ENCODE results near the gene TTPAL. TPM values are rescaled to one million over a fixed set of nuclear protein-coding genes. Genes with fewer than 3 reads are reported as not detected.

Gene TTPAL
- total and polyA plus RNA-seq, 2 donors (not counting 1 experiment from before 2014, with no cell fraction given): 11.9 to 12.6 TPM

DNA sequence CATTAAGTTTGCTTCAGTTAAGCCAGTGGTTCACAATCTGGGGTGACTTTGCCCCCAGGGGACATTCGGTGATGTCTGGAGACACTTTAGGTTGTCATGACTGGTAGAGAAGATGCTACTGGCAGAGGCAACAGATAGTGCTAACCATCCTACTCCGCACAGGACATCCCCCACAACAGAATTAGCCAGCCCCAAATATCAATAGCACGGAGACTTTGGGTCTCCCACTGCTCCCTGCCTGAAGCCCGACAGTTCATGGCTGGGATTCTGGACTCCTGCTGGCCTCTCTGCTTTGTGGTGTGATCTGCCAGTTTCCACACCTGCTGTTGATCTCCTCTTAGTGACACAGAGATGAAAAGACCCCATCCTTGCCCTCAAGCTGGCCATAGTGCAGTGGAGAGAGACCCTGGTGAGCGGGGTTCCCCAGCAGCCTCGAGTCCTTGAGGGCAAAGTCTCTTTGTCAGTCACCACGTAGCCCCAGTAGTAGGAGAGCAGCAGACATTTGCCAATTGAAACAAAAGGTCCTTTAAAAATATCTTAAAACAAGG is 24.7 kb upstream of the TTPAL start:
- no peaks in the 10 kb centered on the region for H4K20me1 ChIP-seq (ENCODE audit: control insufficient read depth, extremely low read depth, insufficient read depth, low read length)
- no peak overlapping the region for H2AFZ ChIP-seq (ENCODE audit: low read length)
- no peak for DNase-seq (ENCODE audit: low read depth in 2 of 2)
- H3K27ac ChIP-seq (ENCODE audit: insufficient read depth, low read length): no peak overlapping the region
- H3K9ac ChIP-seq (ENCODE audit: insufficient read depth, low read length): no peak overlapping the region
- no peak overlapping the region for H3K4me2 ChIP-seq (ENCODE audit: extremely low read depth, insufficient read depth, low read length)
- no peaks in the 10 kb centered on the region for H3K79me2 ChIP-seq (ENCODE audit: control insufficient read depth, insufficient read depth, low read length)
- TF ChIP-seq EZH2 (IDR thresholded peaks at IDR 0.05; ENCODE audit: low read length, missing control alignments): no peak
- TF ChIP-seq, protein P1, sequence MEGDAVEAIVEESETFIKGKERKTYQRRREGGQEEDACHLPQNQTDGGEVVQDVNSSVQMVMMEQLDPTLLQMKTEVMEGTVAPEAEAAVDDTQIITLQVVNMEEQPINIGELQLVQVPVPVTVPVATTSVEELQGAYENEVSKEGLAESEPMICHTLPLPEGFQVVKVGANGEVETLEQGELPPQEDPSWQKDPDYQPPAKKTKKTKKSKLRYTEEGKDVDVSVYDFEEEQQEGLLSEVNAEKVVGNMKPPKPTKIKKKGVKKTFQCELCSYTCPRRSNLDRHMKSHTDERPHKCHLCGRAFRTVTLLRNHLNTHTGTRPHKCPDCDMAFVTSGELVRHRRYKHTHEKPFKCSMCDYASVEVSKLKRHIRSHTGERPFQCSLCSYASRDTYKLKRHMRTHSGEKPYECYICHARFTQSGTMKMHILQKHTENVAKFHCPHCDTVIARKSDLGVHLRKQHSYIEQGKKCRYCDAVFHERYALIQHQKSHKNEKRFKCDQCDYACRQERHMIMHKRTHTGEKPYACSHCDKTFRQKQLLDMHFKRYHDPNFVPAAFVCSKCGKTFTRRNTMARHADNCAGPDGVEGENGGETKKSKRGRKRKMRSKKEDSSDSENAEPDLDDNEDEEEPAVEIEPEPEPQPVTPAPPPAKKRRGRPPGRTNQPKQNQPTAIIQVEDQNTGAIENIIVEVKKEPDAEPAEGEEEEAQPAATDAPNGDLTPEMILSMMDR (conservative IDR thresholded peaks at IDR 0.05 in 1 of 2, IDR thresholded peaks at IDR 0.05 in 1 of 2; ENCODE audit: low read depth in 1 of 2, low read length in 2 of 2): no peak
- no peaks in the 10 kb centered on the region for H3K4me1 ChIP-seq (ENCODE audit: control insufficient read depth, extremely low read depth, insufficient read depth, low read length)
- peaks cover 4% of the 10 kb centered on the region for H3K27me3 ChIP-seq (ENCODE audit: control insufficient read depth, insufficient read depth, low read length)
- H3K4me3 ChIP-seq (replicated peaks in 1 of 4; ENCODE audit: control extremely low read depth in 1 of 4, insufficient read depth in 1 of 4, low read depth in 3 of 4, low read length in 4 of 4): no peak overlapping the region
- H3K36me3 ChIP-seq (ENCODE audit: control insufficient read depth, insufficient read depth, low read length): no peaks in the 10 kb centered on the region
- H3K9me3 ChIP-seq (ENCODE audit: control insufficient read depth, insufficient read depth, low read depth, low read length): no peaks in the 10 kb centered on the region

DNA sequence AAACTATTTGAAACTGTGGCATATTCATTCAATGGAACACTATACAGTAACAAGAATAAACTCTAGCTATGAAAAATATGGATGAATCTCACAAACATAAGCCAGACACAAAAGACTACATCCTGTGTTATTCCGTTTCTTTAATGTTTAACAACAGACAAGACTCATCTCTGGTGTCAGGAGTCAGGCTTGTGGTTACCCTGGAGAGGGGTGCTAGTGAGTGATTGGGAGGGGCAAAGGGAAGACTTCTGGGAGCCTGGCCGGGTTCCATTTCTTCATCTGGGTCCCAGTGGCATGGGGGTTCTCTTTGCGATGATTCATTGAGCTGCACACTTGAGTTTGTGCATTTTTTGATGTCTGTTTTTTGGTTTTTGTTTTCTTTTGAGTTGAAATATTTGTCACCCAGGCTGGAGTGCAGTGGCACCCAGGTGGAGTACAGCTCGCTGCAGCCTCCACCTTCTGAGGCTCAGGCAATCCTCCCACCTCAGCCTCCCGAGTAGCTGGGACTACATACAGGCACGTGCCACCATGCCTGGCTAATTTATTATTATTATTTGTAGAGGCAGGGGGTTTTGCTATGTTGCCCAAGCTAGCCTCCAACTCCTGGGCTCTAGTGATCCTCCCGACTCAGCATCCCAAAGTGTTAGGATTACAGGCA is 21.2 kb upstream of the TTPAL start:
- Histone ChIP-seq H3K9ac (ENCODE audit: insufficient read depth, low read length) (no peak overlapping the region), H3K27ac (ENCODE audit: insufficient read depth, low read length) (no peak overlapping the region), H3K4me1 (ENCODE audit: control insufficient read depth, extremely low read depth, insufficient read depth, low read length) (no peaks in the 10 kb centered on the region), H3K4me3 (replicated peaks in 1 of 4; ENCODE audit: control extremely low read depth in 1 of 4, insufficient read depth in 1 of 4, low read depth in 3 of 4, low read length in 4 of 4) (no peak overlapping the region), H3K4me2 (ENCODE audit: extremely low read depth, insufficient read depth, low read length) (no peak overlapping the region), H4K20me1 (ENCODE audit: control insufficient read depth, extremely low read depth, insufficient read depth, low read length) (no peaks in the 10 kb centered on the region), H3K9me3 (ENCODE audit: control insufficient read depth, insufficient read depth, low read depth, low read length) (no peaks in the 10 kb centered on the region), H3K27me3 (ENCODE audit: control insufficient read depth, insufficient read depth, low read length) (peaks cover 4% of the 10 kb centered on the region), H3K36me3 (ENCODE audit: control insufficient read depth, insufficient read depth, low read length) (no peaks in the 10 kb centered on the region), H3K79me2 (ENCODE audit: control insufficient read depth, insufficient read depth, low read length) (no peaks in the 10 kb centered on the region), H2AFZ (ENCODE audit: low read length) (no peak overlapping the region)
- no peak for DNase-seq (ENCODE audit: low read depth in 2 of 2)
- no peak for TF ChIP-seq EZH2 (IDR thresholded peaks at IDR 0.05; ENCODE audit: low read length, missing control alignments)
- TF ChIP-seq, protein P1 (conservative IDR thresholded peaks at IDR 0.05 in 1 of 2, IDR thresholded peaks at IDR 0.05 in 1 of 2; ENCODE audit: low read depth in 1 of 2, low read length in 2 of 2): no peak

DNA sequence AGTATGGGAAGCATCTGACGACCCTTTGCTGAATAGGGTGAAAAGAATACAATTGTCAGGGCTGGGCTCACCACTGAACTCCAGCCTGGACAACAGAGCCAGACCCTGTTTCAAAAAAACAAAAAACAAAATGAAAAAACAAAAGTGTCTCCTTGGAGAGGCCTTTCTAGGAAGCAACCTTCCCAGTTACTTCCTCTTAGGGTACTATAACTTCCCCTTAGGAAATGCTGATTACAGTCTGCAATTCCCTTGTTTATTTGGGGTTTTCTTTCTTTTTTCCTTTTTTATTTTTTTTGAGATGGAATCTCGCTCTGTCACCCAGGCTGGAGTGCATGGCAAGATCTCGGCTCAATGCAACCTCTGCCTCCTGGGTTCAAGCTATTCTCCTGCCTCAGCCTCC is 20.5 kb upstream of the TTPAL start:
- no peak overlapping the region for H3K4me3 ChIP-seq (replicated peaks in 1 of 4; ENCODE audit: control extremely low read depth in 1 of 4, insufficient read depth in 1 of 4, low read depth in 3 of 4, low read length in 4 of 4)
- no peaks in the 10 kb centered on the region for H3K4me1 ChIP-seq (ENCODE audit: control insufficient read depth, extremely low read depth, insufficient read depth, low read length)
- no peaks in the 10 kb centered on the region for H3K36me3 ChIP-seq (ENCODE audit: control insufficient read depth, insufficient read depth, low read length)
- no peak overlapping the region for H3K27ac ChIP-seq (ENCODE audit: insufficient read depth, low read length)
- no peaks in the 10 kb centered on the region for H4K20me1 ChIP-seq (ENCODE audit: control insufficient read depth, extremely low read depth, insufficient read depth, low read length)
- H3K9ac ChIP-seq (ENCODE audit: insufficient read depth, low read length): no peak overlapping the region
- no peaks in the 10 kb centered on the region for H3K9me3 ChIP-seq (ENCODE audit: control insufficient read depth, insufficient read depth, low read depth, low read length)
- DNase-seq (ENCODE audit: low read depth in 2 of 2): no peak
- no peaks in the 10 kb centered on the region for H3K79me2 ChIP-seq (ENCODE audit: control insufficient read depth, insufficient read depth, low read length)
- no peak for TF ChIP-seq EZH2 (IDR thresholded peaks at IDR 0.05; ENCODE audit: low read length, missing control alignments)
- TF ChIP-seq, protein P1 (conservative IDR thresholded peaks at IDR 0.05 in 1 of 2, IDR thresholded peaks at IDR 0.05 in 1 of 2; ENCODE audit: low read depth in 1 of 2, low read length in 2 of 2): no peak
- H3K27me3 ChIP-seq (ENCODE audit: control insufficient read depth, insufficient read depth, low read length): peaks cover 4% of the 10 kb centered on the region
- H3K4me2 ChIP-seq (ENCODE audit: extremely low read depth, insufficient read depth, low read length): no peak overlapping the region
- H2AFZ ChIP-seq (ENCODE audit: low read length): no peak overlapping the region

All from fibroblast of lung (primary cell).